Measurements from ENCODE around the gene TRPC3. TPM values are rescaled to one million over a fixed set of nuclear protein-coding genes. Genes with fewer than 3 reads are reported as not detected.

Gene TRPC3
- total RNA-seq, 1 experiment from 2014 or later, result 0.25 TPM

- Histone ChIP-seq H2AFZ (ENCODE audit: low read depth, low read length, poor library complexity, severe bottlenecking) (no peak overlapping the region), H3K9me3 (ENCODE audit: control insufficient read depth in 1 of 2, insufficient read depth in 1 of 2, low read depth in 1 of 2, low read length in 2 of 2) (no peaks in the 10 kb centered on the region), H3K9me2 (ENCODE audit: insufficient read depth) (no peaks in the 10 kb centered on the region), H3K4me3 (replicated peaks in 1 of 2; ENCODE audit: low read depth in 1 of 2, low read length in 2 of 2) (no peak overlapping the region), H3K9ac (ENCODE audit: low read length) (no peak overlapping the region), H3K36me3 (ENCODE audit: control insufficient read depth in 1 of 2, insufficient read depth in 2 of 2, low read length in 2 of 2) (no peaks in the 10 kb centered on the region), H3K27me3 (ENCODE audit: insufficient read depth, low read length) (no peaks in the 10 kb centered on the region), H3K4me1 (ENCODE audit: control insufficient read depth in 1 of 2, insufficient read depth in 2 of 2, low read length in 2 of 2) (no peaks in the 10 kb centered on the region), H4K20me1 (ENCODE audit: insufficient read depth) (no peaks in the 10 kb centered on the region), H3K4me2 (ENCODE audit: low read length) (no peak overlapping the region), H3K79me2 (ENCODE audit: insufficient read depth, low read length) (no peaks in the 10 kb centered on the region), H3K27ac (ENCODE audit: low read depth, low read length) (no peak overlapping the region)
- intact Hi-C loops (cut with micrococcal nuclease), result no loop called here
- BruUV-seq (replicated peaks), result no TSS peak
- ATAC-seq (no peak), DNase-seq (ENCODE audit: low read depth, low spot score) (no peak)
- no peak for TF ChIP-seq ZNF274 (IDR thresholded peaks at IDR 0.05; ENCODE audit: low read depth, low read length)
- ChIA-PET CTCF (no interaction called here), POLR2A (no interaction called here), RAD21 (ENCODE audit: low non-redundant PET in 1 of 2, low total read pairs in 2 of 2, uncharacterized antibody in 2 of 2, unreplicated experiment in 2 of 2) (no interaction called here)
These were observed 38.2 kb downstream of the TRPC3 start for GRCh38 chr4:121913667-121914066.

- RAD21 ChIA-PET (ENCODE audit: low non-redundant PET in 1 of 2, low total read pairs in 2 of 2, uncharacterized antibody in 2 of 2, unreplicated experiment in 2 of 2), result no interaction called here
- H3K36me3 ChIP-seq (ENCODE audit: control insufficient read depth in 1 of 2, insufficient read depth in 2 of 2, low read length in 2 of 2), result no peaks in the 10 kb centered on the region
- no peaks in the 10 kb centered on the region for H3K9me2 ChIP-seq (ENCODE audit: insufficient read depth)
- H4K20me1 ChIP-seq (ENCODE audit: insufficient read depth), result no peaks in the 10 kb centered on the region
- BruUV-seq (replicated peaks), result no TSS peak
- H3K9ac ChIP-seq (ENCODE audit: low read length), result no peak overlapping the region
- H3K4me3 ChIP-seq (replicated peaks in 1 of 2; ENCODE audit: low read depth in 1 of 2, low read length in 2 of 2), result no peak overlapping the region
- ATAC-seq, result no peak
- no peaks in the 10 kb centered on the region for H3K27me3 ChIP-seq (ENCODE audit: insufficient read depth, low read length)
- no peaks in the 10 kb centered on the region for H3K79me2 ChIP-seq (ENCODE audit: insufficient read depth, low read length)
- no peak overlapping the region for H3K4me2 ChIP-seq (ENCODE audit: low read length)
- DNase-seq (ENCODE audit: low read depth, low spot score), result no peak
- CTCF ChIA-PET, result no interaction called here
- no peak overlapping the region for H2AFZ ChIP-seq (ENCODE audit: low read depth, low read length, poor library complexity, severe bottlenecking)
- no peaks in the 10 kb centered on the region for H3K9me3 ChIP-seq (ENCODE audit: control insufficient read depth in 1 of 2, insufficient read depth in 1 of 2, low read depth in 1 of 2, low read length in 2 of 2)
- intact Hi-C loops (cut with micrococcal nuclease), result no loop called here
- H3K4me1 ChIP-seq (ENCODE audit: control insufficient read depth in 1 of 2, insufficient read depth in 2 of 2, low read length in 2 of 2), result no peaks in the 10 kb centered on the region
- POLR2A ChIA-PET, result no interaction called here
- H3K27ac ChIP-seq (ENCODE audit: low read depth, low read length), result no peak overlapping the region
- TF ChIP-seq REST (IDR thresholded peaks at IDR 0.05; ENCODE audit: low read depth) (no peak), EZH2phosphoT487 (IDR thresholded peaks at IDR 0.05; ENCODE audit: borderline replicate concordance) (no peak), EGR1 (IDR thresholded peaks at IDR 0.05; ENCODE audit: low read depth) (no peak), SIN3A (IDR thresholded peaks at IDR 0.05; ENCODE audit: low read depth) (no peak), SRF (IDR thresholded peaks at IDR 0.05; ENCODE audit: low read depth) (no peak), CTCF (IDR thresholded peaks at IDR 0.05 in 2 of 3, conservative IDR thresholded peaks at IDR 0.05 in 1 of 3; ENCODE audit: borderline replicate concordance in 1 of 3, insufficient read depth in 1 of 3, low read depth in 2 of 3, low read length in 2 of 3) (no peak), ATF3 (IDR thresholded peaks at IDR 0.05) (no peak), RAD21 (IDR thresholded peaks at IDR 0.05; ENCODE audit: low read depth) (no peak), MAX (IDR thresholded peaks at IDR 0.05) (no peak), FOSL1 (IDR thresholded peaks at IDR 0.05; ENCODE audit: low read depth) (no peak), JUND (IDR thresholded peaks at IDR 0.05) (no peak), ZFX (IDR thresholded peaks at IDR 0.05) (no peak), TCF7L2 (IDR thresholded peaks at IDR 0.05; ENCODE audit: borderline replicate concordance, extremely low read depth, insufficient read depth, insufficient read length) (no peak), YY1 (IDR thresholded peaks at IDR 0.05; ENCODE audit: extremely low read depth, insufficient replicate concordance, low read depth, low read length) (no peak), EZH2 (IDR thresholded peaks at IDR 0.05) (no peak), ELF1 (IDR thresholded peaks at IDR 0.05; ENCODE audit: borderline replicate concordance, low read depth) (no peak), SP1 (IDR thresholded peaks at IDR 0.05; ENCODE audit: low read depth) (no peak)
These were observed 43.5 kb downstream of the TRPC3 start for GRCh38 chr4:121908346-121908745.

Data from HCT116 (cell line).